HTERT RPE-1 (cell line): Measurements from ENCODE around the gene MAML2.

ENCODE experiments used
- in situ Hi-C: fragments of 300-500 bp; cut with MboI; formaldehyde crosslinking; loops from 4 replicates; pipeline ENCODE4 v1.14.3; 2020; ENCODE audit warnings: low sequenced_read_pairs

MAML2 gene

GRCh38 chr11:96082936-96083335 is 260.1 kb downstream of the MAML2 start:
- in situ Hi-C loops, result no loop called here

- in situ Hi-C loops, result no loop called here
Observed at GRCh38 chr11:96082002-96082899, 260.7 kb downstream of the MAML2 start.

- in situ Hi-C loops, result no loop called here
Observed at GRCh38 chr11:96081561-96081960, 261.4 kb downstream of the MAML2 start.

GRCh38 chr11:96079691-96080090 is 263.3 kb downstream of the MAML2 start:
- in situ Hi-C loops, result no loop called here

GRCh38 chr11:96075532-96075959 is 267.4 kb downstream of the MAML2 start:
- in situ Hi-C loops, result no loop called here

- in situ Hi-C loops, result no loop called here
Observed at GRCh38 chr11:96074551-96075310, 268.3 kb downstream of the MAML2 start.

- in situ Hi-C loops, result no loop called here
Observed at GRCh38 chr11:96073536-96073935, 269.5 kb downstream of the MAML2 start.

- in situ Hi-C loops, result no loop called here
Observed at GRCh38 chr11:96072592-96072991, 270.4 kb downstream of the MAML2 start.

GRCh38 chr11:96070453-96070852 is 272.5 kb downstream of the MAML2 start:
- in situ Hi-C loops, result no loop called here

GRCh38 chr11:96067160-96067559 is 275.8 kb downstream of the MAML2 start:
- in situ Hi-C loops, result no loop called here

GRCh38 chr11:96065379-96065778 is 277.6 kb downstream of the MAML2 start:
- in situ Hi-C loops, result no loop called here

- in situ Hi-C loops, result no loop called here
Observed at GRCh38 chr11:96063886-96064285, 279.1 kb downstream of the MAML2 start.

- in situ Hi-C loops, result no loop called here
Observed at GRCh38 chr11:96063053-96063452, 279.9 kb downstream of the MAML2 start.

GRCh38 chr11:96062134-96062533 is 280.9 kb downstream of the MAML2 start:
- in situ Hi-C loops, result no loop called here

- in situ Hi-C loops, result no loop called here
Observed at GRCh38 chr11:96061730-96062129, 281.3 kb downstream of the MAML2 start.

GRCh38 chr11:96061069-96061468 is 281.9 kb downstream of the MAML2 start:
- in situ Hi-C loops, result no loop called here

- in situ Hi-C loops, result no loop called here
Observed at GRCh38 chr11:96057502-96057901, 285.5 kb downstream of the MAML2 start.

GRCh38 chr11:96056576-96056975 is 286.4 kb downstream of the MAML2 start:
- in situ Hi-C loops, result no loop called here

GRCh38 chr11:96055706-96056387 is 287.1 kb downstream of the MAML2 start:
- in situ Hi-C loops, result no loop called here

- in situ Hi-C loops, result no loop called here
Observed at GRCh38 chr11:96054870-96055705, 287.9 kb downstream of the MAML2 start.
